ENCODE results near the gene FYN.
"Not testable (repeated sequence)": the region's sequence is repeated elsewhere in the genome, so short reads cannot be mapped to it uniquely, and the experiment has no call there.

FYN gene

GRCh38 chr6:111873178-111874024, at the start of gene FYN:
TSS of gene FYN (minus strand) at chr6:111873452. CDS start at chr6:111720051, 153,401 bp downstream.
- peak; percentile 97 for DNase-seq

GRCh38 chr6:111922454-111923297, 49.4 kb upstream of the FYN start:
- peak; percentile 93 for DNase-seq

GRCh38 chr6:111921103-111921502, 47.9 kb upstream of the FYN start:
- no peak for DNase-seq

- DNase-seq, result no peak
Measured at GRCh38 chr6:111920578-111920977, 47.3 kb upstream of the FYN start.

- DNase-seq, result peak; percentile 84
Measured at GRCh38 chr6:111918825-111919224, 45.6 kb upstream of the FYN start.

GRCh38 chr6:111916747-111917146, 43.5 kb upstream of the FYN start:
- no peak for DNase-seq

- no peak for DNase-seq
Measured at GRCh38 chr6:111914617-111915016, 41.4 kb upstream of the FYN start.

GRCh38 chr6:111912904-111913303, 39.7 kb upstream of the FYN start:
- DNase-seq, result no peak

- DNase-seq, result no peak
Measured at GRCh38 chr6:111911428-111911827, 38.2 kb upstream of the FYN start.

GRCh38 chr6:111909238-111909637, 36.0 kb upstream of the FYN start:
- DNase-seq, result no peak

- DNase-seq, result not testable (repeated sequence)
Measured at GRCh38 chr6:111908365-111908764, 35.1 kb upstream of the FYN start.

- no peak for DNase-seq
Measured at GRCh38 chr6:111900735-111901134, 27.5 kb upstream of the FYN start.

GRCh38 chr6:111899531-111899930, 26.3 kb upstream of the FYN start:
- DNase-seq, result no peak

- DNase-seq, result no peak
Measured at GRCh38 chr6:111898452-111898851, 25.2 kb upstream of the FYN start.

GRCh38 chr6:111894951-111895350, 21.7 kb upstream of the FYN start:
- DNase-seq, result no peak

- peak; percentile 73 for DNase-seq
Measured at GRCh38 chr6:111894272-111894671, 21.0 kb upstream of the FYN start.

GRCh38 chr6:111892431-111892830, 19.2 kb upstream of the FYN start:
- DNase-seq, result no peak

- DNase-seq, result peak; percentile 43
Measured at GRCh38 chr6:111890988-111891387, 17.7 kb upstream of the FYN start.

GRCh38 chr6:111888928-111889695, 15.9 kb upstream of the FYN start:
- DNase-seq, result peak; percentile 29

- not testable (repeated sequence) for DNase-seq
Measured at GRCh38 chr6:111886793-111887192, 13.5 kb upstream of the FYN start.

GRCh38 chr6:111885373-111886027, 12.2 kb upstream of the FYN start:
- DNase-seq, result no peak

GRCh38 chr6:111884068-111884467, 10.8 kb upstream of the FYN start:
- DNase-seq, result no peak

All from fibroblast of skin of right quadriceps (primary cell).